Renal cortex interstitium (tissue), 15 donors: Measurements from ENCODE around the gene PXT1. TPM values are rescaled to one million over a fixed set of nuclear protein-coding genes. Genes with fewer than 3 reads are reported as not detected.
"Not testable (repeated sequence)": the region's sequence is repeated elsewhere in the genome, so short reads cannot be mapped to it uniquely, and the experiment has no call there.

ENCODE experiments used
- DNase-seq, 11 donors: peaks; one replicate each; pipeline ENCODE4 v3.0.0-alpha.2; 2013; ENCODE audit warnings: low read depth in 9 of 11, low spot score in 4 of 11; ENCODE audit errors: extremely low read depth in 1 of 11
- long read RNA-seq, 16 experiments: transcript quantifications; one replicate each; lab custom pipeline, GENCODE V29; 2026
- polyA plus RNA-seq, 3 donors: library from polyadenylated mRNA; unstranded; fragments of 120-200 nt; gene quantifications; one replicate each; pipeline ENCODE4 v1.2.1, GENCODE V29; 2013; ENCODE audit not compliant: insufficient read length in 3 of 3

PXT1 gene
- polyA plus RNA-seq: not detected
- long read RNA-seq, donor 1: 0 reads
- long read RNA-seq, donor 2: 0 reads
- long read RNA-seq, donor 3: 0 reads
- long read RNA-seq, donor 4: 0 reads
- long read RNA-seq, donor 5: 0 reads
- long read RNA-seq, donor 6, partial matches to known transcripts: 28 of 28 reads
- long read RNA-seq, donor 6, other reads (novel, unspliced or antisense): 0 of 28 reads
- long read RNA-seq, donor 7: 0 reads
- long read RNA-seq, donor 8: 0 reads
- long read RNA-seq, donor 9: 0 reads
- long read RNA-seq, donor 10: 0 reads
- long read RNA-seq, donor 11: 0 reads
- long read RNA-seq, donor 12: 0 reads
- long read RNA-seq, donor 13: 0 reads
- long read RNA-seq, donor 14: 0 reads
- long read RNA-seq, donor 15: 0 reads
- long read RNA-seq, donor 16, partial matches to known transcripts: 36 of 36 reads
- long read RNA-seq, donor 16, other reads (novel, unspliced or antisense): 0 of 36 reads

- peak in 9 of 11 donors; percentile 74 to 90 (median 86) for DNase-seq
Measured at GRCh38 chr6:36442671-36443470, at the start of gene PXT1, which contains the start of gene KCTD20. Gene PXT1 (minus strand): TSS chr6:36442854. CDS start chr6:36426082, 16,772 bp downstream. Gene KCTD20 (plus strand): TSS chr6:36443000. CDS start chr6:36470098, 27,098 bp downstream.

GRCh38 chr6:36492092-36492491 is 49.4 kb upstream of the PXT1 start:
- DNase-seq: no peak

GRCh38 chr6:36491378-36491965 is 48.8 kb upstream of the PXT1 start:
- DNase-seq: no peak

DNA sequence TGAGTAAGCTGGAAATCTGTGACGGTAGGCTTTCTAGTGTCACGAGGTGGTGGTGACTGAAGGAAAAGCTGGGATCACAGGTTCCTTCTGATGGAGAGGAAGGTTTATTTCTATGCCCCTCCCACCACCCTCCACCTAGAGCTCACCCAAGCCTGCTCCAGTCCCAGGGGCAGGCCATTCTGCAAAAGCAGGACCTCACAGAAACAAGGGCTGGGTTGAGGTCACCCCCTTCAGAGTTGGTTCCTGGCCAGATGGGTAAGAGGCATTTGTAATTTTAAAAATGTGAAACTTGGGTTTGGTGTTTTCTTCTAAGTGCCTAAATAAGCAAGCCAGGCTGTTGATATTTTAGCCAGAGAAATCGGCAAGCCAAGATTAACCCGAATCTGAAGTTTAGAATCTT is 46.8 kb upstream of the PXT1 start:
- DNase-seq: no peak

GRCh38 chr6:36488221-36488620 is 45.6 kb upstream of the PXT1 start:
- DNase-seq: no peak

DNA sequence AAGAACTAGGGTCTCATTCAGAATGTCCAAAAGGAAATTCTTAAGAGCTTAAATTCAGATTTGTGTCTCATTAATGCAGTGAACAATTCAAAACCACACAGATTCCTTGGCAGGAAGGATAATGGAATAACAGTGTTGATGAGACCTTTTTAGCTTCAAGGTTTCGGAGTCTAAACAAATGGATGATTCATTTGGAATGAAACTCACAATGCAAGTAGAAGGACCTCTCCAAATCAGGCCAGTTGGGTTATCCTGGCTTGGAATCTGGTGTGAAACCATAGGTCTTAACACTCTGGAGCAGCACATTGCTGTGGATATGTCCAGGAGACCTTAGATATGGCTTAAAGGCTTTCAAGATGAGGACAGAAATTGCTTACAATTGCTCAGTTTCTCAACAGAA is 45.0 kb upstream of the PXT1 start:
- DNase-seq: no peak

- DNase-seq: no peak
Measured at GRCh38 chr6:36484736-36485135, 42.1 kb upstream of the PXT1 start.

DNA sequence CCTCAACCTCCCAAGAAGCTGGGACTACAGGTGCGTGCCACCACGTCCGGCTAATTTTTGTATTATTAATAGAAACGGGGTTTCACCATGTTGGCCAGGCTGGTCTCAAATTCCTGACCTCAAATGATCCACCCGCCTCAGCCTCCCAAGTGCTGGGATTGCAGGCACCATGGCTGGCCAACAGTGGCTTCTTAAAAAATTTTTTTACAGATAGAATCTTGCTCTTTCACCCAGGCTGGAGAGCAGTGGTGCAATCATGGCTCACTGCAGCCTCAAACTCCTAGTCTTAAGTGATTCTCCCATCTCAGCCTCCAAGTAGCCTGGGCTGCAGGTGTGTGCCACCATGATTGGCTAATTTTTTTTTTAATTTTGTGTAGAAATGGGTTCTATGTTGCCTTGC is 40.7 kb upstream of the PXT1 start:
- DNase-seq: not testable (repeated sequence)

- no peak for DNase-seq
Measured at GRCh38 chr6:36479256-36479655, 36.6 kb upstream of the PXT1 start.

DNA sequence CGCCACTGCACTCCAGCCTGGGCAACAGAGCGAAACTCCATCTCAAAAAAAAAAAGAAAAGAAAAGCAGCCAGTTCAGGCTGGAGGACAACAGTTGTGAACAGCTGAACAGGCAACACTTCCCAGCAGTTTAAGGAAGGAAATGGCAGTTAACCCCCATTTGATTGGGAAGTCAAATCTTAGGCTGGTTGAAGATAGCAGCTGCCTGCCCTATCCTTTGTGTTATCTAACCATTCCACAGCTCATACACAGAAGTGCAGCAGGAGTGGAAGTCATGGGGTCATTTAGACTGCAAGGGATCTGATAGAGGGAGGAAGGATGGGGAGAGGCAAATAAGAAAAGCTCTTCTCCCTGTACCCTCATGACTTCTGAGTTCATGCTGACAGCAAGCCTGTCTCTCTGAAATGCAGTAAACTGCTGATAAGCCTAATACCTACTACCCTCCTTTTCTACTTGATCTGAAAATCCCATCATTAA is 35.4 kb upstream of the PXT1 start:
- no peak for DNase-seq

GRCh38 chr6:36469946-36470345 is 27.3 kb upstream of the PXT1 start:
- no peak for DNase-seq

DNA sequence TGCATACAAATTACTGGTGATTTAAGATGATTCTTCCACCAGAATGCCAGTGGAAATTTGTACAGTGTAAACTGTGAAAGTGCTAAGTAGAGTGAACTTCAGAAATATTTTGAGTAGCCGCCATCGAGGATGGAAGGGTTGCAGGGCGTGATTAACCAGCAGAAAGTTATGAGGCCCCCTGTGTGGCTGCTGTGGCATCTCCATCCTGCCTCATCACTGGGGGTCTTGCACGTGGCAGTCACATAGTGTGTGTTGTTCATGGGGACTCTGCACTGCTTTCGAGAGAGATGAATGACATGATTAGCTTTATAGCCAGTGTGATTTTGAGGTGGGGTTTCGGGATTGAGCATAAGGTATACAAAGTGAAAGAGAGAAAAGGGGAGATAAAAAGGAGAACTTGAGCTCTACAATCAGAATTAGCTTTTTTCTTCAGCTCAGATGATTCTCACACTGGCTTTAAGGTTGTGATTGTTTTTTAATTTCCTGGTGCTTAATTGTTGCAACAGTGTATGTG is 26.6 kb upstream of the PXT1 start:
- no peak for DNase-seq

DNA sequence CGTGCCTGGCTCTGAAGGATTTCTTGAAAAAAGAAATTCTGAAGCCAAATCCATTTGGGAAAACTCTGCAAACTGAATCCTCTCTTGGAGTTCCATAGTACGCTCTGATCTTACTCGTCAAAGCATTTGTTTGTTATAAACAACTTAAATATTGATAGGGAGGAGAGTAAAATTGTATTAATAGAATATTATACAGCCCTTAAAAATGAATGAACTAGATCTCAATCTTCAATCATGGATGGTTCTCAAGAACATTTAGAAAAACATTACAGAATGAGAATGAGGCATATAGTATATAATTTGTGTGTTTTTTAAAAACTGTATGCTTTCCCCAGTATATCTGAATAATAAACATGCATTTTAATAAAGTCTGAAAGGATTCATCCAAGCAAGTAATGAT is 25.0 kb upstream of the PXT1 start:
- DNase-seq: no peak

DNA sequence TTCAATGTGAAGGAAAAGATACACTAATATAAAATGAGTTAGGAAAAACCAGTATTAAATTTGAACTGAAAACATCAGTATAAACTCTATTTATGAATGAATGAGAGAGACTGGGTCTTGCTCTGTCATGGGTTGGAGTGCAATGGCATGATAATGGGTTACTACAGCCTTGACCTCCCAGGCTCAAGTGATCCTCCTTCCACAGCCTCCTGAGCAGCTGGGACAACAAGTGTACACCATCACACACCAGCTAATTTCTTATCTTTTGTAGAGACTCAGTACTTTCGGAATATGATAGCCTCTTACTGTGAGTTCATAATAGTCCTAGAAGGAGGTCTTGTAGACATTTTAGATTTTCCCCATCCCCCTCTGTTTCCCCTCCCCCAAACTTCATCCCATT is 21.6 kb upstream of the PXT1 start:
- no peak for DNase-seq

- no peak for DNase-seq
Measured at GRCh38 chr6:36463676-36464075, 21.0 kb upstream of the PXT1 start.

- DNase-seq: no peak
Measured at GRCh38 chr6:36461646-36462045, 19.0 kb upstream of the PXT1 start.

- no peak for DNase-seq
Measured at GRCh38 chr6:36460916-36461315, 18.3 kb upstream of the PXT1 start.

DNA sequence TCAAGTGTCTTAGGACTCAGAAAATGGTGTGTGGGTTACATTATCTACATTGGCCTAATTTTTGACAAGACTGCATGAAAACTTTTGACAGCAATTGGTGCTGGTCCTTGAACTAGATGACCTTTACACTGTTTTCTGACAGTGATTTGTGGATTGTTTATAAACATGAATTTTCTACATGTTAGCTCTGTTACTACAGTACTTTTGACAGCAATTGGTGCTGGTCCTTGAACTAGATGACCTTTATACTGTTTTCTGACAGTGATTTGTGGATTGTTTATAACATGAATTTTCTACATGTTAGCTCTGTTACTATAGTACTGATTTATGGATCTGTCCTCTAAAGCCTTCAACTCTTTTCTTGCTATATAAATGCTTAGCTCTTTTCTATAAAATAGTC is 16.8 kb upstream of the PXT1 start:
- DNase-seq: peak in 2 of 11 donors; percentile 13 to 17

DNA sequence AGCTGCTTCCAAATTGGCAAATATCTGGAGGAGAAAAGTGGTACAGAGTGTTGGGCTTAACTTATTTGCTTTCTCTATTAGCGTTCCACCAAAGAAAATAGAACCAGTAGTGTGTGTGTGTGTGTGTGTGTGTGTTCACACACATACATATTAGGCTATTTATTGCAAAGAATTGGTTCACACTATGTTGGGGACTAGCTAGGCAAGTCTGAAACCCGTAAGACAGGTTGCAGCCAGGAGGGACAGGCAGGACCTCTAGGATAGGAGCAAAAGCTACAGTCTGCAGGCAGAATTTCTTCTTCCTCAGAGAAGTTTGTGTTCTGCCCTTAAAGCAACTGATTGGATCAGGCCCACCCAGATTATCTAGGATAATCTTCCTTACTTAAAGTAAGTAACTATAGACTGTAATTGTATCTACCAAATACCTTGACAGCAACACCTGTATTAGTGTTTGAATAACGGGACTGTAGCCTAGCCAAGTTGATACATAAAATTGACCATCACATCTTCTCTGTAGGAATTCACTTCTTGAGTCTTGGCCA is 12.9 kb upstream of the PXT1 start:
- DNase-seq: no peak
